GM12878 (cell line): Measurements from ENCODE around the gene PUM2. TPM values are rescaled to one million over a fixed set of nuclear protein-coding genes. Genes with fewer than 3 reads are reported as not detected.

ENCODE experiments used
- ATAC-seq: fragments of 200-7000 bp; cut with Tn5 transposase; 3 replicates; pipeline ENCODE4 v1.9.1; 2020; ENCODE audit warnings: mild to moderate bottlenecking, moderate library complexity
- BruUV-seq: library from RNA; stranded (reverse); fragments of 400-500 nt; replicated peaks from 2 replicates; lab custom pipeline; 2021; lab: Mats Ljungman, UMichigan
- CTCF ChIA-PET: fragments of 300-600 bp; sonication (Branson Sonifier 250); formaldehyde crosslinking; extraction: SDS; loops from one replicate; lab custom pipeline; 2021; ENCODE audit warnings: inconsistent platforms; lab: Yijun Ruan, JAX
- POLR2A ChIA-PET: fragments of 350-600 bp; formaldehyde crosslinking; extraction: SDS; loops from one replicate; lab custom pipeline; 2021; ENCODE audit warnings: inconsistent platforms; lab: Charles Lee
- RAD21 ChIA-PET: fragments of 300-600 bp; sonication (Branson Sonifier 250); formaldehyde crosslinking; loops from one replicate; lab custom pipeline; 2023; ENCODE audit warnings: antibody characterized with exemption; ENCODE audit not compliant: unreplicated experiment; lab: Charles Lee
- SMC1A ChIA-PET: fragments of 300-600 bp; sonication (Branson Sonifier 250); formaldehyde crosslinking; loops from one replicate; lab custom pipeline; 2023; ENCODE audit not compliant: unreplicated experiment, uncharacterized antibody; lab: Charles Lee
- DNase-seq: peaks from one replicate; pipeline ENCODE4 v3.0.0-alpha.2; 2011; ENCODE audit warnings: low read depth, low spot score
- FAIRE-seq: peaks from 3 replicates; lab custom pipeline; 2011; peaks lifted over from hg19 to GRCh38; lab: Jason Lieb, UNC
- H2AFZ ChIP-seq: 2 replicates; pipeline ENCODE4 v1.6.0; 2011; ENCODE audit warnings: low read depth, low read length, control low read depth; ENCODE audit not compliant: control insufficient read depth
- H3K27ac ChIP-seq: 2 replicates; pipeline ENCODE4 v1.5.1; 2011; ENCODE audit warnings: control low read depth; ENCODE audit not compliant: control insufficient read depth, insufficient read depth
- H3K27me3 ChIP-seq, 2 experiments: replicated peaks in 1 of 2; 2 replicates each; pipeline versions ENCODE4 v1.6.0 to v1.6.1; 2011; ENCODE audit warnings: low read length in 1 of 2; ENCODE audit not compliant: control insufficient read depth in 2 of 2, insufficient read depth in 2 of 2
- H3K36me3 ChIP-seq, 2 experiments: 2 replicates each; pipeline ENCODE4 v1.5.1; 2011; ENCODE audit warnings: low read length in 1 of 2; ENCODE audit not compliant: control insufficient read depth in 2 of 2, insufficient read depth in 2 of 2
- H3K4me1 ChIP-seq: 2 replicates; pipeline ENCODE4 v1.6.1; 2011; ENCODE audit warnings: mild to moderate bottlenecking, low read length, moderate library complexity, mixed read lengths; ENCODE audit not compliant: control insufficient read depth, insufficient read depth
- H3K4me2 ChIP-seq: 2 replicates; pipeline ENCODE4 v1.6.0; 2011; ENCODE audit warnings: control low read depth; ENCODE audit not compliant: control insufficient read depth, insufficient read depth
- H3K4me3 ChIP-seq: fragments of 200-600 bp; sonication (generic); 2 replicates; pipeline ENCODE4 v1.5.1; 2016
- H3K79me2 ChIP-seq: 2 replicates; pipeline ENCODE4 v1.6.0; 2011; ENCODE audit warnings: low read length; ENCODE audit not compliant: control insufficient read depth, insufficient read depth
- H3K9ac ChIP-seq: 2 replicates; pipeline ENCODE4 v1.8.0; 2011; ENCODE audit warnings: low read length, control low read depth, mixed read lengths; ENCODE audit not compliant: control insufficient read depth, insufficient read depth
- H3K9me3 ChIP-seq: replicated peaks from 3 replicates; pipeline ENCODE4 v1.5.1; 2011; ENCODE audit warnings: mild to moderate bottlenecking, low read length; ENCODE audit not compliant: control insufficient read depth, insufficient read depth
- H4K20me1 ChIP-seq: 2 replicates; pipeline ENCODE4 v1.6.0; 2011; ENCODE audit not compliant: control insufficient read depth, insufficient read depth
- EZH2 ChIP-seq: IDR thresholded peaks from 2 replicates; pipeline ENCODE4 v1.6.1; 2012; ENCODE audit warnings: low read depth, mild to moderate bottlenecking, control low read depth, inconsistent platforms, low read length, borderline replicate concordance; ENCODE audit not compliant: control insufficient read depth
- NFXL1 ChIP-seq: fragments of 450-650 bp; IDR thresholded peaks from 2 replicates; pipeline ENCODE4 v1.6.1; 2017; ENCODE audit warnings: antibody characterized with exemption, mild to moderate bottlenecking, borderline replicate concordance
- NR2C2 ChIP-seq: IDR thresholded peaks from 2 replicates; pipeline ENCODE4 v1.6.1; 2011; ENCODE audit warnings: borderline replicate concordance, low read depth; ENCODE audit not compliant: control insufficient read depth, insufficient read length
- NRF1 ChIP-seq: conservative IDR thresholded peaks from 2 replicates; pipeline ENCODE4 v1.6.1; 2011; ENCODE audit warnings: mild to moderate bottlenecking, low read depth, low read length, improper control_type of control experiment
- PML ChIP-seq: IDR thresholded peaks from 2 replicates; pipeline ENCODE4 v1.6.1; 2012; ENCODE audit warnings: low read length, inconsistent platforms
- SREBF2 ChIP-seq: IDR thresholded peaks from 2 replicates; pipeline ENCODE4 v1.6.1; 2012; ENCODE audit warnings: mild to moderate bottlenecking, low read length
- WRNIP1 ChIP-seq: IDR thresholded peaks from 2 replicates; pipeline ENCODE4 v1.6.1; 2011; ENCODE audit warnings: low read depth, low read length, improper control_type of control experiment, borderline replicate concordance
- ZNF622 ChIP-seq: fragments of 450-650 bp; IDR thresholded peaks from 2 replicates; pipeline ENCODE4 v1.6.1; 2017; ENCODE audit warnings: mild to moderate bottlenecking, inconsistent platforms
- ZSCAN29 ChIP-seq: fragments of 450-650 bp; IDR thresholded peaks from 2 replicates; pipeline ENCODE4 v1.6.1; 2017; ENCODE audit warnings: mild to moderate bottlenecking, moderate library complexity
- WGBS: methylation state at CpG from one replicate; pipeline ENCODE4 v1.1.6; 2016; ENCODE audit warnings: low lambda C conversion rate; ENCODE audit not compliant: insufficient replicate concordance, insufficient coverage; ENCODE audit errors: missing lambda C conversion rate; 5-methylcytosine and 5-hydroxymethylcytosine counted together
- in situ Hi-C: fragments of 300-500 bp; cut with MboI; formaldehyde crosslinking; loops from 9 replicates; pipeline ENCODE4 v1.14.3; 2018; ENCODE audit warnings: mixed read lengths
- intact Hi-C: fragments of 100-400 bp; cut with micrococcal nuclease; formaldehyde crosslinking; loops from one replicate; pipeline ENCODE4 v1.14.2; 2022; ENCODE audit not compliant: unreplicated experiment
- polyA plus RNA-seq, 11 experiments: library from polyadenylated mRNA; depleted of rRNA in 4 of 11; unstranded in 6 of 11; stranded (reverse) in 5 of 11; fragments of >200 nt; fragmentation: Nextera tagmentation in 4 of 11; fragmentation: Illumina TruSeq in 1 of 11; extraction: Ambion mirVana in 4 of 11; extraction: Trizol in 1 of 11; gene quantifications; 1 replicate in 1 of 11; 2 replicates in 10 of 11; pipeline versions ENCODE4 v1.2.1 to v1.2.3, GENCODE V29; 2011 to 2016; ENCODE audit warnings: inconsistent platforms in 2 of 11, missing spikeins in 2 of 11, low read depth in 1 of 11
- total RNA-seq, 4 experiments: library from RNA; depleted of rRNA in 3 of 4; stranded (reverse); fragments of >200 nt in 3 of 4; fragmentation: Illumina TruSeq in 1 of 4; extraction: Trizol in 1 of 4; gene quantifications; 2 replicates each; pipeline versions ENCODE4 v1.2.1 to v1.2.3, GENCODE V29; 2013 to 2021
- TF ChIP-seq, protein P1 (sequence below): fragments of 450-650 bp; conservative IDR thresholded peaks from 2 replicates; pipeline ENCODE4 v1.6.1; 2017; ENCODE audit warnings: mild to moderate bottlenecking, moderate library complexity
- TF ChIP-seq, protein P2 (sequence below): fragments of 450-650 bp; IDR thresholded peaks from 2 replicates; pipeline ENCODE4 v1.6.1; 2016; ENCODE audit warnings: mild to moderate bottlenecking, moderate library complexity, borderline replicate concordance

Gene PUM2
- total and polyA plus RNA-seq, 10 of the 15 experiments (the other 5 are each of a cell fraction or from before 2014, with no cell fraction given) = 14.5 to 87.6 (median 29.4) TPM

DNA sequence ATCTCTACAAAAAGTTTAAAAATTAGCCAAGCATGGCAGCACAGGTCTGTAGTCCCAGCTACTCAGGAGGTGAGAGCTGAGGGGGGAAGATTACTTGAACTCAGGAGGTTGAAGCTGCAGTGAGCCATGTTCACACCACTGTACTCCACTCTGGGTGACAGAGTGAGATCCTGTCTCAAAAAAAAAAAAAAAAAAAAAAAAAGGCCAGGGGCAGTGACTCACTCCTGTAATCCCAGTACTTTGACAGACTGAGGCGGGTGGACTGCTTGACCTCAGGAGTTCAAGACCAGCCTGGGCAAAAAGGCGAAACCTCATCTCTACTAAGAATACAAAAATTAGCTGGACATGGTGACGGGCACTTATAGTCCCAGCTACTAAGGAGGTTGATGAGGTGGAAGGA is 37.0 kb downstream of the PUM2 start:
- peaks cover 4% of the 10 kb centered on the region for H3K79me2 ChIP-seq
- in situ Hi-C loops = no loop called here
- no peak overlapping the region for H2AFZ ChIP-seq
- H3K4me2 ChIP-seq = no peak overlapping the region
- no peak for FAIRE-seq
- 93% methylated on average over 3 of the region's 3 CpGs for WGBS
- H4K20me1 ChIP-seq = no peaks in the 10 kb centered on the region
- peaks cover 10 to 37% of the 10 kb centered on the region in 2 experiments for H3K36me3 ChIP-seq
- RAD21 ChIA-PET = interaction anchor here (0.7 kb wide), 2 partner anchors 211 to 355 kb away, joined by 3 read pairs; no protein-coding TSS in a partner anchor
- SMC1A ChIA-PET = interaction anchor here (0.9 to 1.4 kb wide), 2 partner anchors 12 to 35 kb away, joined by 3 read pairs; no protein-coding TSS in a partner anchor
- H3K9ac ChIP-seq = no peak overlapping the region
- H3K9me3 ChIP-seq = no peaks in the 10 kb centered on the region
- H3K27ac ChIP-seq = no peak overlapping the region
- no peaks in the 10 kb centered on the region for H3K4me1 ChIP-seq
- no TSS peak for BruUV-seq
- TF ChIP-seq SREBF2 (no peak), ZSCAN29 (no peak), NR2C2 (no peak)
- TF ChIP-seq, protein P1, sequence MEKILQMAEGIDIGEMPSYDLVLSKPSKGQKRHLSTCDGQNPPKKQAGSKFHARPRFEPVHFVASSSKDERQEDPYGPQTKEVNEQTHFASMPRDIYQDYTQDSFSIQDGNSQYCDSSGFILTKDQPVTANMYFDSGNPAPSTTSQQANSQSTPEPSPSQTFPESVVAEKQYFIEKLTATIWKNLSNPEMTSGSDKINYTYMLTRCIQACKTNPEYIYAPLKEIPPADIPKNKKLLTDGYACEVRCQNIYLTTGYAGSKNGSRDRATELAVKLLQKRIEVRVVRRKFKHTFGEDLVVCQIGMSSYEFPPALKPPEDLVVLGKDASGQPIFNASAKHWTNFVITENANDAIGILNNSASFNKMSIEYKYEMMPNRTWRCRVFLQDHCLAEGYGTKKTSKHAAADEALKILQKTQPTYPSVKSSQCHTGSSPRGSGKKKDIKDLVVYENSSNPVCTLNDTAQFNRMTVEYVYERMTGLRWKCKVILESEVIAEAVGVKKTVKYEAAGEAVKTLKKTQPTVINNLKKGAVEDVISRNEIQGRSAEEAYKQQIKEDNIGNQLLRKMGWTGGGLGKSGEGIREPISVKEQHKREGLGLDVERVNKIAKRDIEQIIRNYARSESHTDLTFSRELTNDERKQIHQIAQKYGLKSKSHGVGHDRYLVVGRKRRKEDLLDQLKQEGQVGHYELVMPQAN = no peak
- POLR2A ChIA-PET = no interaction called here
- CTCF ChIA-PET = interaction anchor here (1.3 to 2.0 kb wide), 4 partner anchors 8 to 31 kb away, joined by 3 to 10 read pairs (median 4); no protein-coding TSS in a partner anchor
- no peaks in the 10 kb centered on the region for H3K27me3 ChIP-seq
- DNase-seq = no peak
- H3K4me3 ChIP-seq = no peak overlapping the region
- intact Hi-C loops = no loop called here
- no peak for ATAC-seq

DNA sequence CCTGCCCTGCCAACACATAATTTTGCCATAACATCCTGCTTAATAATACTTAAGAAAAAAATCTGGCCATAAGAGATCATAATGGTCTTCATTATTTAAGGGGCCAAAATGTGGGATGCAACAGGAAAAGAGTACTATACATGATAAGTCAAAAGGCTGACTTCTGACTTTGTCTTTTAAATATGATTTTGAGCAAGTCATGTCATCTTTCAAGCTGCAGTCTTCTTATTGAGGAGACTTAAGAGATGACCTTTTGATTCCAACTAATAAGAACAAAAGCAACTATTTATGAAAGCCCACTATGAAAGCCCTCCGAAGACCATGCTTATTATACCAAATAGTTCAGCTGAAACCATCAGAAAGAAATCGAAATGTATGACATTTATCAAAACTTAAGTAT is 41.6 kb downstream of the PUM2 start:
- H3K4me1 ChIP-seq = no peaks in the 10 kb centered on the region
- ATAC-seq (no peak), FAIRE-seq (no peak), DNase-seq (no peak)
- H3K4me3 ChIP-seq = no peak overlapping the region
- SMC1A ChIA-PET = interaction anchor here (1.1 to 1.2 kb wide), 2 partner anchors 8 to 26 kb away, joined by 3 to 5 read pairs; no protein-coding TSS in a partner anchor
- H3K36me3 ChIP-seq = peaks cover 11 to 33% of the 10 kb centered on the region in 2 experiments
- WGBS = 100% methylated on average over 2 of the region's 2 CpGs
- H3K27me3 ChIP-seq = no peaks in the 10 kb centered on the region
- H4K20me1 ChIP-seq = no peaks in the 10 kb centered on the region
- no peak overlapping the region for H3K9ac ChIP-seq
- peaks cover 7% of the 10 kb centered on the region for H3K79me2 ChIP-seq
- POLR2A ChIA-PET = no interaction called here
- no peaks in the 10 kb centered on the region for H3K9me3 ChIP-seq
- no peak overlapping the region for H3K4me2 ChIP-seq
- H2AFZ ChIP-seq = no peak overlapping the region
- no TSS peak for BruUV-seq
- in situ Hi-C loops = no loop called here
- RAD21 ChIA-PET = interaction anchor here (1.0 kb wide), 1 partner anchor 41 kb away, joined by 4 read pairs; no protein-coding TSS in a partner anchor
- intact Hi-C loops = no loop called here
- H3K27ac ChIP-seq = no peak overlapping the region
- CTCF ChIA-PET = interaction anchor here (0.9 to 2.7 kb wide), 3 partner anchors 17 to 41 kb away, joined by 3 to 10 read pairs (median 3); no protein-coding TSS in a partner anchor
- TF ChIP-seq NRF1 (no peak), NFXL1 (no peak), PML (no peak), ZNF622 (no peak), WRNIP1 (no peak), EZH2 (no peak)
- TF ChIP-seq, protein P2, sequence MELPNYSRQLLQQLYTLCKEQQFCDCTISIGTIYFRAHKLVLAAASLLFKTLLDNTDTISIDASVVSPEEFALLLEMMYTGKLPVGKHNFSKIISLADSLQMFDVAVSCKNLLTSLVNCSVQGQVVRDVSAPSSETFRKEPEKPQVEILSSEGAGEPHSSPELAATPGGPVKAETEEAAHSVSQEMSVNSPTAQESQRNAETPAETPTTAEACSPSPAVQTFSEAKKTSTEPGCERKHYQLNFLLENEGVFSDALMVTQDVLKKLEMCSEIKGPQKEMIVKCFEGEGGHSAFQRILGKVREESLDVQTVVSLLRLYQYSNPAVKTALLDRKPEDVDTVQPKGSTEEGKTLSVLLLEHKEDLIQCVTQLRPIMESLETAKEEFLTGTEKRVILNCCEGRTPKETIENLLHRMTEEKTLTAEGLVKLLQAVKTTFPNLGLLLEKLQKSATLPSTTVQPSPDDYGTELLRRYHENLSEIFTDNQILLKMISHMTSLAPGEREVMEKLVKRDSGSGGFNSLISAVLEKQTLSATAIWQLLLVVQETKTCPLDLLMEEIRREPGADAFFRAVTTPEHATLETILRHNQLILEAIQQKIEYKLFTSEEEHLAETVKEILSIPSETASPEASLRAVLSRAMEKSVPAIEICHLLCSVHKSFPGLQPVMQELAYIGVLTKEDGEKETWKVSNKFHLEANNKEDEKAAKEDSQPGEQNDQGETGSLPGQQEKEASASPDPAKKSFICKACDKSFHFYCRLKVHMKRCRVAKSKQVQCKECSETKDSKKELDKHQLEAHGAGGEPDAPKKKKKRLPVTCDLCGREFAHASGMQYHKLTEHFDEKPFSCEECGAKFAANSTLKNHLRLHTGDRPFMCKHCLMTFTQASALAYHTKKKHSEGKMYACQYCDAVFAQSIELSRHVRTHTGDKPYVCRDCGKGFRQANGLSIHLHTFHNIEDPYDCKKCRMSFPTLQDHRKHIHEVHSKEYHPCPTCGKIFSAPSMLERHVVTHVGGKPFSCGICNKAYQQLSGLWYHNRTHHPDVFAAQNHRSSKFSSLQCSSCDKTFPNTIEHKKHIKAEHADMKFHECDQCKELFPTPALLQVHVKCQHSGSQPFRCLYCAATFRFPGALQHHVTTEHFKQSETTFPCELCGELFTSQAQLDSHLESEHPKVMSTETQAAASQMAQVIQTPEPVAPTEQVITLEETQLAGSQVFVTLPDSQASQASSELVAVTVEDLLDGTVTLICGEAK = no peak
